Small intestine (tissue), 7 donors: ENCODE results near the gene ACOX1. TPM values are rescaled to one million over a fixed set of nuclear protein-coding genes. Genes with fewer than 3 reads are reported as not detected.
A peak's percentile ranks its signal among the peaks of the same experiment; 100 is the strongest.

Experiments
- DNase-seq, 2 donors: peaks; one replicate each; pipeline versions ENCODE4 v3.0.0 to v3.0.0-alpha.2; 2013
- FAIRE-seq: peaks from 2 replicates; lab custom pipeline; 2012; peaks lifted over from hg19 to GRCh38; lab: Jason Lieb, UNC
- H3K27ac ChIP-seq, 3 donors: one replicate each; pipeline ENCODE4 v1.5.1; 2013; ENCODE audit warnings: low read length in 2 of 3, mild to moderate bottlenecking in 2 of 3, control low read depth in 1 of 3, inconsistent platforms in 1 of 3, low read depth in 1 of 3, moderate library complexity in 1 of 3
- H3K27me3 ChIP-seq, 3 donors: one replicate each; pipeline ENCODE4 v1.6.1; 2013; ENCODE audit warnings: low read length in 3 of 3, inconsistent platforms in 1 of 3; ENCODE audit not compliant: control insufficient read depth in 3 of 3, insufficient read depth in 3 of 3
- H3K36me3 ChIP-seq, 3 donors: one replicate each; pipeline ENCODE4 v1.6.1; 2013; ENCODE audit warnings: low read length in 3 of 3, inconsistent platforms in 1 of 3, low read depth in 1 of 3, mild to moderate bottlenecking in 1 of 3, moderate library complexity in 1 of 3; ENCODE audit not compliant: control insufficient read depth in 3 of 3, insufficient read depth in 2 of 3
- H3K4me1 ChIP-seq, 3 donors: one replicate each; pipeline ENCODE4 v1.6.1; 2013; ENCODE audit warnings: low read length in 2 of 3, inconsistent platforms in 1 of 3, low read depth in 1 of 3, mild to moderate bottlenecking in 1 of 3, moderate library complexity in 1 of 3; ENCODE audit not compliant: control insufficient read depth in 3 of 3, insufficient read depth in 2 of 3
- H3K4me3 ChIP-seq, 3 donors: one replicate each; pipeline ENCODE4 v1.5.1; 2013; ENCODE audit warnings: low read length in 3 of 3, control low read depth in 1 of 3, inconsistent platforms in 1 of 3, low read depth in 1 of 3, mild to moderate bottlenecking in 1 of 3, moderate library complexity in 1 of 3
- H3K9me3 ChIP-seq, 2 donors: one replicate each; pipeline ENCODE4 v1.6.1; 2013; ENCODE audit warnings: low read depth in 1 of 2, low read length in 1 of 2; ENCODE audit not compliant: control insufficient read depth in 2 of 2, insufficient read depth in 1 of 2
- WGBS, 3 donors: extraction: QIAGEN DNeasy Blood & Tissue Kit; methylation state at CpG; one replicate each; pipeline ENCODE4 v1.1.7; 2013; 5-methylcytosine and 5-hydroxymethylcytosine counted together
- polyA plus RNA-seq, 4 donors: library from polyadenylated mRNA; stranded (reverse) in 3 of 4; unstranded in 1 of 4; fragments of 200-250 nt in 3 of 4; fragments of 120-200 nt in 1 of 4; gene quantifications; one replicate each; pipeline versions ENCODE4 v1.2.1 to v1.2.3, GENCODE V29; 2013
- donor health status: healthy with polysubstance abuse.
- donor health status: control.
- donor health status: control.
- donor health status: Bipolar disorder and iron deficiency.
- donor health status: healthy.

The ACOX1 gene
- polyA plus RNA-seq, 4 donors: 20.6 to 111 (median 62.5) TPM

- Histone ChIP-seq H3K36me3 (peaks cover 0 to 65% (median 0%) of the 10 kb centered on the region in 3 donors), H3K27me3 (no peaks in the 10 kb centered on the region), H3K9me3 (no peaks in the 10 kb centered on the region), H3K27ac (no peak overlapping the region), H3K4me1 (peaks cover 0 to 21% (median 0%) of the 10 kb centered on the region in 3 donors), H3K4me3 (no peak overlapping the region)
- DNase-seq: no peak
- FAIRE-seq: no peak
- WGBS, 3 donors: 88 to 90% (median 89%) methylated on average over 26 to 28 of the region's 28 CpGs
Measured at GRCh38 chr17:76022973-76023899, 44.3 kb upstream of the ACOX1 start.

GRCh38 chr17:76022285-76022684 lies 43.3 kb upstream of the ACOX1 start:
- no peaks in the 10 kb centered on the region for H3K27me3 ChIP-seq
- FAIRE-seq (no peak), DNase-seq (no peak)
- H3K4me1 ChIP-seq: peaks cover 0 to 12% (median 0%) of the 10 kb centered on the region in 3 donors
- no peak overlapping the region for H3K27ac ChIP-seq
- peaks cover 0 to 75% (median 7%) of the 10 kb centered on the region in 3 donors for H3K36me3 ChIP-seq
- WGBS, 3 donors: 86 to 92% (median 90%) methylated on average over 23 to 24 of the region's 24 CpGs
- H3K4me3 ChIP-seq: no peak overlapping the region
- no peaks in the 10 kb centered on the region for H3K9me3 ChIP-seq

GRCh38 chr17:76019833-76020467 lies 41.0 kb upstream of the ACOX1 start:
- DNase-seq (no peak), FAIRE-seq (peak; percentile 15)
- Histone ChIP-seq H3K27ac (no peak overlapping the region), H3K9me3 (no peaks in the 10 kb centered on the region), H3K4me1 (peaks cover 0 to 12% (median 0%) of the 10 kb centered on the region in 3 donors), H3K27me3 (no peaks in the 10 kb centered on the region), H3K4me3 (no peak overlapping the region), H3K36me3 (peaks cover 0 to 90% (median 7%) of the 10 kb centered on the region in 3 donors)
- 79 to 83% (median 82%) methylated on average over 6 of the region's 6 CpGs for WGBS, 3 donors

- Histone ChIP-seq H3K9me3 (no peaks in the 10 kb centered on the region), H3K27me3 (no peaks in the 10 kb centered on the region), H3K4me1 (peaks cover 0 to 10% (median 0%) of the 10 kb centered on the region in 3 donors), H3K36me3 (peaks cover 0 to 90% (median 7%) of the 10 kb centered on the region in 3 donors), H3K27ac (no peak overlapping the region), H3K4me3 (no peak overlapping the region)
- 89 to 96% (median 91%) methylated on average over 13 of the region's 13 CpGs for WGBS, 3 donors
- DNase-seq (no peak), FAIRE-seq (no peak)
Measured at GRCh38 chr17:76018801-76019200, 39.8 kb upstream of the ACOX1 start.

GRCh38 chr17:76018340-76018680 lies 39.3 kb upstream of the ACOX1 start:
- Histone ChIP-seq H3K9me3 (no peaks in the 10 kb centered on the region), H3K27me3 (no peaks in the 10 kb centered on the region), H3K4me1 (peaks cover 0 to 9% (median 0%) of the 10 kb centered on the region in 3 donors), H3K4me3 (no peak overlapping the region), H3K27ac (no peak overlapping the region), H3K36me3 (peaks cover 0 to 90% (median 9%) of the 10 kb centered on the region in 3 donors)
- 87 to 88% (median 87%) methylated on average over 11 of the region's 11 CpGs for whole genome bisulfite sequencing, 3 donors
- no peak for FAIRE-seq
- DNase-seq: no peak

GRCh38 chr17:76017481-76018339 lies 38.7 kb upstream of the ACOX1 start:
- Histone ChIP-seq H3K4me1 (peaks cover 0 to 9% (median 0%) of the 10 kb centered on the region in 3 donors), H3K27ac (no peak overlapping the region), H3K4me3 (no peak overlapping the region), H3K36me3 (peaks cover 0 to 90% (median 9%) of the 10 kb centered on the region in 3 donors), H3K9me3 (no peaks in the 10 kb centered on the region), H3K27me3 (no peaks in the 10 kb centered on the region)
- DNase-seq: no peak
- FAIRE-seq: no peak
- 89 to 94% (median 90%) methylated on average over 18 to 21 of the region's 21 CpGs for WGBS, 3 donors

- H3K36me3 ChIP-seq: peaks cover 0 to 97% (median 11%) of the 10 kb centered on the region in 3 donors
- no peak overlapping the region for H3K4me3 ChIP-seq
- WGBS, 3 donors: 82 to 87% (median 84%) methylated on average over 26 of the region's 26 CpGs
- H3K4me1 ChIP-seq: peaks cover 0 to 9% (median 0%) of the 10 kb centered on the region in 3 donors
- H3K27me3 ChIP-seq: no peaks in the 10 kb centered on the region
- H3K9me3 ChIP-seq: no peaks in the 10 kb centered on the region
- no peak overlapping the region for H3K27ac ChIP-seq
- no peak for FAIRE-seq
- no peak for DNase-seq
Measured at GRCh38 chr17:76014925-76015261, 35.9 kb upstream of the ACOX1 start.
